Activated CD4-positive, CD25-positive, alpha-beta regulatory T cell treated with anti-CD3 and anti-CD28 coated beads, Interleukin-2, amount 50 U/mL, for 16 hours (primary cell): ENCODE data around the gene IFITM5.
"Not testable (repeated sequence)": the region's sequence is repeated elsewhere in the genome, so short reads cannot be mapped to it uniquely, and the experiment has no call there.

Experiments
- DNase-seq: peaks from one replicate; pipeline ENCODE4 v3.0.0-alpha.2; 2020; ENCODE audit warnings: low read depth, low spot score

IFITM5 gene

GRCh38 chr11:295351-296170 lies 3.8 kb downstream of the IFITM5 start:
- no peak for DNase-seq

- no peak for DNase-seq
Observed at GRCh38 chr11:294780-295179, 4.5 kb downstream of the IFITM5 start.

- no peak for DNase-seq
Observed at GRCh38 chr11:293852-294661, 5.3 kb downstream of the IFITM5 start.

GRCh38 chr11:293271-293851 lies 6.0 kb downstream of the IFITM5 start:
- no peak for DNase-seq

- DNase-seq, result no peak
Observed at GRCh38 chr11:292211-293121, 6.9 kb downstream of the IFITM5 start.

GRCh38 chr11:291281-292210 lies 7.8 kb downstream of the IFITM5 start:
- DNase-seq, result no peak

GRCh38 chr11:290621-291231 lies 8.6 kb downstream of the IFITM5 start:
- DNase-seq, result no peak

- no peak for DNase-seq
Observed at GRCh38 chr11:289712-290620, 9.4 kb downstream of the IFITM5 start.

GRCh38 chr11:289398-289711 lies 10.0 kb downstream of the IFITM5 start:
- no peak for DNase-seq

- DNase-seq, result no peak
Observed at GRCh38 chr11:288478-289397, 10.6 kb downstream of the IFITM5 start, which contains the start of gene PGGHG. PGGHG (plus strand) TSS chr11:289126; CDS start chr11:289817, 691 bp downstream.

- no peak for DNase-seq
Observed at GRCh38 chr11:287821-288477, 11.4 kb downstream of the IFITM5 start.

GRCh38 chr11:286977-287820 lies 12.1 kb downstream of the IFITM5 start:
- not testable (repeated sequence) for DNase-seq

- DNase-seq, result no peak
Observed at GRCh38 chr11:285894-286220, 13.5 kb downstream of the IFITM5 start.

- no peak for DNase-seq
Observed at GRCh38 chr11:285021-285893, 14.1 kb downstream of the IFITM5 start.
